Ishikawa (cell line): ENCODE measurements around the gene TNC.

Source experiments
- CEBPB ChIP-seq: IDR thresholded peaks from 2 replicates; pipeline ENCODE4 v1.6.1; 2012
- CREB1 ChIP-seq: IDR thresholded peaks from 2 replicates; pipeline ENCODE4 v1.6.1; 2012; ENCODE audit warnings: low read depth
- EGR1 ChIP-seq: IDR thresholded peaks from 2 replicates; pipeline ENCODE4 v1.6.1; 2012
- EP300 ChIP-seq: IDR thresholded peaks from 2 replicates; pipeline ENCODE4 v1.6.1; 2012; ENCODE audit warnings: borderline replicate concordance
- FOXM1 ChIP-seq: IDR thresholded peaks from 2 replicates; pipeline ENCODE4 v1.6.1; 2012; ENCODE audit warnings: low read depth, borderline replicate concordance
- MAX ChIP-seq: IDR thresholded peaks from 2 replicates; pipeline ENCODE4 v1.6.1; 2012
- NFIC ChIP-seq: IDR thresholded peaks from 2 replicates; pipeline ENCODE4 v1.6.1; 2012
- RAD21 ChIP-seq: IDR thresholded peaks from 2 replicates; pipeline ENCODE4 v1.6.1; 2012; ENCODE audit warnings: low read depth
- REST ChIP-seq: IDR thresholded peaks from 2 replicates; pipeline ENCODE4 v1.6.1; 2012; ENCODE audit warnings: low read depth, mild to moderate bottlenecking
- TAF1 ChIP-seq: IDR thresholded peaks from 2 replicates; pipeline ENCODE4 v1.6.1; 2012; ENCODE audit warnings: low read depth, mild to moderate bottlenecking
- TCF12 ChIP-seq: IDR thresholded peaks from 2 replicates; pipeline ENCODE4 v1.6.1; 2012; ENCODE audit warnings: low read depth
- TEAD4 ChIP-seq: IDR thresholded peaks from 2 replicates; pipeline ENCODE4 v1.6.1; 2012
- USF1 ChIP-seq: IDR thresholded peaks from 2 replicates; pipeline ENCODE4 v1.6.1; 2012
- YY1 ChIP-seq: IDR thresholded peaks from 2 replicates; pipeline ENCODE4 v1.6.1; 2012; ENCODE audit warnings: low read depth
- ZBTB7A ChIP-seq: IDR thresholded peaks from 2 replicates; pipeline ENCODE4 v1.6.1; 2012; ENCODE audit warnings: low read depth

Gene TNC

DNA sequence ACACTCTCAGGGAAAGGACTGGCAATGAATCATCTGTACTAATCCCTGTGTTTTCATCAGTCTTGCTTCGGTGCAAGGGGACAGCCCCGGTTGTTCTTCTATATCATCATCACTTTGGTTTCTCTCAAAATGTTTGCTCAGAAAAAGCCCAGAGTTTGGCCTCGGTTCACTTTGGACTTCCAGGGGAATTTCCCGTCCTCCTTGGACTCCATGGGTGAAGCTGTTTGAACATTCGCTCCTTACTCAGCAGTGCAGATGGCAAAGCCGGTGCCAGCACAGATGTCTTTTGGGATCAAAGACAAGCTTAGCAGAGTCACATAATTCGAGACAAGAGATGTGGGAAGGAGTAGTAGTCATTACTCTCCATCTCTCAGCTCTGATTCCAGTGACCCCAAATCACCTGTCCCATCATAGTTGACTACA lies 117.7 kb downstream of the TNC start:
- TF ChIP-seq EP300, result no peak
- TF ChIP-seq TEAD4, result no peak
- no peak for TF ChIP-seq NFIC
- TF ChIP-seq FOXM1, result no peak
- no peak for TF ChIP-seq REST
- no peak for TF ChIP-seq TAF1
- TF ChIP-seq EGR1, result no peak
- TF ChIP-seq YY1, result no peak
- no peak for TF ChIP-seq CREB1
- no peak for TF ChIP-seq TCF12
- TF ChIP-seq MAX, result no peak
- TF ChIP-seq ZBTB7A, result no peak

- TF ChIP-seq TEAD4 (no peak), CREB1 (no peak), MAX (no peak), TAF1 (no peak), CEBPB (no peak), EGR1 (no peak), YY1 (no peak), USF1 (no peak), FOXM1 (no peak), EP300 (no peak), RAD21 (no peak), TCF12 (no peak), REST (no peak), ZBTB7A (no peak), NFIC (no peak)
Observed at GRCh38 chr9:114998326-114998725, 119.6 kb downstream of the TNC start.

DNA sequence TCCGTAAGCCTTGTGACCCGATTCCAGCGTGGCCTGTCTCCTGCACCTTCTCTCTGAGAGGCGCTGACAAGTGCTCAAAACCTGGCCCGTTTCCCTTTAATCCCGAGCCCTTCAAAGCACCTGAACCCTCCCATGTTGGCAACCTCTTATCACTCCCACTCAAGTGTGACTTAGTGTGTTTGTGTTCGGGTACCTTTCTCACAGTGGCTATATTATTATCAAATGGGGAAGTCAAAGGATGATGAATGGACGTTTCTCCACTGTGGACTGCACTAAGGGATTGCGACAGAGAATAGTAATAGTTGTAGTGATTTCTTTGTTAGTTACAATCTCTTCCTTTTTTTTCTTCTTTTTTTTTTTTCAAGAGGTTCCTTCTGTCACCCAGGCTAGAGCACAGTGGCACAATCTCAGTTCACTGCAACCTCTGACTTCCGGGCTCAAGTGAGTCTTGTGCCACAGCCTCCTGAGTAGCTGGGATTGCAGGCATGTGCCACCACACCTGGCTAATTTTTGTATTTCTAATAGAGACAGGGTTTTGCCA lies 122.2 kb downstream of the TNC start:
- no peak for TF ChIP-seq RAD21
- no peak for TF ChIP-seq EGR1
- no peak for TF ChIP-seq CEBPB
- TF ChIP-seq EP300, result no peak

DNA sequence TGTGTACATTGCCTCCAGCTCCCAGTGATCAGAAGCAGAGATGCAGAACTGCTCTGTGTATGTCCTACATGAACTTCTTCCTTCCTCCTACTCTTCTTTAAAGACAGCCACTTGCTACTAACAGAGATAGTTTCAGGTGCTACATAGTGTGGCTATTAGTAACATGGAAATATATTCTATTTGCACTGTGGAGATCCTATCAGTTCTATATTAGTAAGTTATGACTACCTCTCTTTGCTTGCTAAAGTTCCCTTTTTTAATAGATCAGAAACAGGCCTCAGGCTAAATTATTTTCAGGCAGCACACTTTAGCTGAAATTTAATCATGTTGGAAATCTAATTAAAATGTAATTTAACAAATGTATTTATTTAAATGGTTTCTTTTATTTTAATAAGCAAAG lies 123.2 kb downstream of the TNC start:
- TF ChIP-seq NFIC (no peak), RAD21 (no peak), MAX (no peak), EP300 (no peak), TEAD4 (no peak)

DNA sequence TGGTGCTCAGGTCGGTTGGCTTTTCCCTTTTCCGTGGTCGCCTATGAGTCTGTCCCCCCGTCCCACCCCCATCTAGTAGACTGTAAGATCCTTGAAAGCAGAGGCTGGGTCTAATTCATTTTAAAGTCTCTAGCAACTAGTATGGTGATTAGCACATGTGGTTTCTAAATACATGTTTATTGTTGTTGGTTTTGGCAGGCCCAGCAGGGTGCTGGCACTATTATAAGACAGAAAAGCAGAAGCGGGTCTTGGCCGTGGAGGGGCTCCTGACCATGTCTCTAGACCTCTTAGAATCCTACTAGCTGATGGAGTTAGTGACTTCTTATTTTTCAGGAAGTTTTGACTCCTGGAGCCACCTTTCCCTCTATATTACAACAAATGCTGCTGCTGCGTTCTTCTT lies 126.1 kb downstream of the TNC start:
- TF ChIP-seq USF1 (no peak), REST (no peak), EP300 (no peak), CREB1 (no peak), MAX (no peak), ZBTB7A (no peak), NFIC (no peak), RAD21 (no peak), CEBPB (no peak)
